ENCODE data around the gene ZNF445. TPM values are rescaled to one million over a fixed set of nuclear protein-coding genes. Genes with fewer than 3 reads are reported as not detected.

The ZNF445 gene
- 1.7 to 2.9 TPM (median 2.8 TPM) in 5 replicates for total RNA-seq (2022; extraction: Qiagen RNA extraction; ENCODE audit: low read depth)

DNA sequence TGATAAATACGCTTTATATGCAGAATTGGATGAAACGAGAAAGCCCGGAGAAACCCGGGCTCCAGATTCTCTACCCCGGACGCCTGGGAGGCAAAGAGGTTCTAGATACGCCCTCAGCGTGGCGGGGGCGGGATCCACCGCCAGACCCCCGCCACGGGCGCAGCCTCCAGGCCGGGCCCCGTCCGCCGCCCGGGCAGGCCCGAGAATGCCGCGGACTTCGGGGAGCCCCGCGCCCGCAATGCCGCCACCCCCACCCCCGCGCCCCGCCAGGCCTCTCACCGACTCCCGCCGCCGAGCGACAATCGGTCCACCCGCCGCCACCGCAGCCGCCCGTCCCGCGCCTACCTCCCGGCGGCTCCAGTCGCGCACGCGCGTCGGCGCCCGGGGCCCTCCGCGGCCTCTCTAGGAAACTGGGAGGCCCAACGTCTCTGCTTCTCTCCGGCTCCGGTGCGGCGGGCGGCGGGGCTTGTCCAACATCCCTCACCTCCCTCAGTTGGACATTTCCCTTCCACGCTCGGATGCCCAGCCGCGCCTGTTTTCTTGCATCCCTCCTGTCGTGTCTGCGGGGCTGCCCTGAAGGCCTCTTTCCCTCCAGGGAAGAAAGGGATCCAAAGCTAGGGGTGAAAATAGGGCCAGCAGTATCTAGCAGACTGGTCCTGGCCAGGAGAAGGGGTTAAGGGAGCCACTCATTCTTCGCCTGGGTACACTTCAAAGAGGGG is at the start of gene ZNF445:
ZNF445 (minus strand) TSS at position 359 of the 719 bp plus-strand sequence. CDS start 22,121 bp downstream, outside the sequence.

Other genes with a start within 250 kb of the ZNF445 start
- gene TOPAZ1, start 235.8 kb downstream of the ZNF445 start, total RNA-seq (2022; extraction: Qiagen RNA extraction; ENCODE audit: low read depth), result not detected in 5 replicates
- 7.3 to 8.7 TPM (median 8.3 TPM) in 5 replicates for gene TCAIM, start 138.9 kb downstream of the ZNF445 start, total RNA-seq (2022; extraction: Qiagen RNA extraction; ENCODE audit: low read depth)
- gene ZKSCAN7, start 77.5 kb upstream of the ZNF445 start, total RNA-seq (2022; extraction: Qiagen RNA extraction; ENCODE audit: low read depth), result not detected in 5 replicates
- gene ZNF660, start 107.3 kb upstream of the ZNF445 start, total RNA-seq (2022; extraction: Qiagen RNA extraction; ENCODE audit: low read depth), result not detected in 5 replicates
- 1.1 to 2.3 TPM (median 1.8 TPM) in 5 replicates for gene ZNF197, start 147.4 kb upstream of the ZNF445 start, total RNA-seq (2022; extraction: Qiagen RNA extraction; ENCODE audit: low read depth)
- gene ZNF35, start 171.1 kb upstream of the ZNF445 start, total RNA-seq (2022; extraction: Qiagen RNA extraction; ENCODE audit: low read depth), result 6.1 to 7.0 TPM (median 6.5 TPM) in 5 replicates
- 1.3 to 1.9 TPM (median 1.6 TPM) in 5 replicates for gene ZNF502, start 235.0 kb upstream of the ZNF445 start, total RNA-seq (2022; extraction: Qiagen RNA extraction; ENCODE audit: low read depth)